Stimulated activated CD4-positive, alpha-beta T cell treated with anti-CD3 and anti-CD28 coated beads, Interleukin-1b, Interleukin-23, amount 100 ng/mL, for 24 hours (primary cell): Measurements from ENCODE around the gene SYT13.
"Not testable (repeated sequence)": the region's sequence is repeated elsewhere in the genome, so short reads cannot be mapped to it uniquely, and the experiment has no call there.

ENCODE experiments used
- DNase-seq, 4 experiments: peaks; one replicate each; pipeline ENCODE4 v3.0.0-alpha.2; 2020; ENCODE audit warnings: low read depth in 4 of 4, low spot score in 1 of 4

SYT13 gene

DNA sequence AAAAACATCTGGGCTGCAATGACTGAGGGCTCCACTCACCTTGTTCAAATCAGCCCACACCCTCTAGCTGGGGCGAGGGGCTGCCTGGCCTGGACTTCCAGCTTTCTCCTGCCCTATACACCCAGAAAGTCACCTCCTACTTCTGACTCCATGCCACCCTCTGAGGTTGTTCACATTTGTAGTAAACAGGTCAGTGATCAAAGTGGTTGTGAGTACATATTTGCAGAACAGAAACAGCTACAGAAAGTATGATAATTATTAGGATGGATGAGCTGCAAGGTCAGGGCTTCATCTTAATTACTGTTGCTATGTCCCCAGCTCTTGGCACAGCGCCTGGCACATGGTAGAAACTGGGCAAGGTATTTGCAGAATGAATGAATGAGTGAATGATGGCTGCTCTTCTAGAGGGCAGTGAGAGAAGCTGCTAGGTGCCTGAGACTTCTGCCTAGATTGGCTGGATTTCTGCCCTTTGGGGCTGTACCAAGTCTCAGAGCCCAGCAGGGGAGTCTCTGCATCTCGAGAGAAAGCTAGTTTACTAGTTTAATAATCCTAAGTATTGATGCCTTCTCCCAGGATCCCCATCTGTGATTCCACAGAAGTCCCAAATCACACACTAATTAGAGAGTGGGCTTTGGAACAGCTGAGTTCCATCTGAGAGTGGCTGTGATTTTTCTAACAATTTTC lies 36.0 kb downstream of the SYT13 start:
- no peak for DNase-seq

DNA sequence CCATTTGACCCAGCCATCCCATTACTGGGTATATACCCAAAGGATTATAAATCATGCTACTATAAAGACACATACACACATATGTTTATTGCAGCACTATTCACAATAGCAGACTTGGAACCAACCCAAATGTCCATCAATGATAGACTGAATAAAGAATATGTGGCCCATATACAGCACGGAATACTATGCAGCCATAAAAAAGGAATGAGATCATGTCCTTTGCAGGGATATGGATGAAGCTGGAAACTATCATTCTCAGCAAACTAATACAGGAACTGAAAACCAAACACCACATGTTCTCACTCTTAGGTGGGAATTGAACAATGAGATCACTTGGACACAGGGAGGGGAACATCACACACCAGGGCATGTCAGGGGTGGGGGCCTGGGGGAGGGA lies 36.8 kb downstream of the SYT13 start:
- DNase-seq, result not testable (repeated sequence)

DNA sequence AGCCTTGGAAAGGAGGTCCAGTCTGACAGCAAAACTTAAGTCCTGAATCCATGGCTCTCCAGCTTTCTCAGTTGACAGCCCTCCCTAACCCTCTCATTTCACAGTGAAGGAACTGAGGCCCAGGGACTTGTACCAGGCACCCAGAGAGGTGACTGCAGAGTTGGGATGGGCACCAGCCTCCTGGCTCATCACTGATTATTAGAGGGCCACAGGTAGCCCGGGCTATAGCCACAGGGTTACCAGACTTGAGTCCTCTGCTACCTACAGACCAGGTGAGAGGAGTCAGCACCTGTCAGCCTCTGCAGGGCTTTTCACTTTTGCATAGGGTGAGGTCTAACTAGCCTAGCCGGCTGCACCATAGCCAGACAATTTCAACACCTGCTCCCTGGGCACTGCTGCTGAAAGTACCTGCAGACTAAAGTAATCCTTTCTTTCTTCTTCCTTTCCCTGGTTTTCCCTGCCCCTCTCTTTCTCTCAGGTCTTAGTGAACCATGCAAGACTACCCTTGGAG lies 37.6 kb downstream of the SYT13 start:
- no peak for DNase-seq

DNA sequence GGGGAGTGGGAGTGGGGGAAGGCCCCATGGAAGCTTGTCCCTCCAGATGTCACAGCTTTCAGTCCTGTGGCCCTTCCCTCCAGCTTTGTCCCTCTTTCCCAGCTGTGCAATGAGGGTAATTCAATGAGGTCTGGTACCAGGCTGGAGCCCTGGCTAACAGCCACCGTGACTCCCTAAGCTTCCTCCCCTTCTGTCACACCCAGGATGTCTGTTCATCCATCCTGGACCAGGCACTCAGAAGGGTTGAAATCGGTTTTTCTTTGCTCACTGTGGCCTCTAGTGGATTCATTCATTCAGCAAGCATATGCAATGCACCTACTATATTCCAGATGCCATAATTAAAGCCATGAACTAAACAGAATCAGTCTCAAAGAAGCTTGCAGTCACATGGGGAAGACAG lies 38.7 kb downstream of the SYT13 start:
- DNase-seq, result no peak

DNA sequence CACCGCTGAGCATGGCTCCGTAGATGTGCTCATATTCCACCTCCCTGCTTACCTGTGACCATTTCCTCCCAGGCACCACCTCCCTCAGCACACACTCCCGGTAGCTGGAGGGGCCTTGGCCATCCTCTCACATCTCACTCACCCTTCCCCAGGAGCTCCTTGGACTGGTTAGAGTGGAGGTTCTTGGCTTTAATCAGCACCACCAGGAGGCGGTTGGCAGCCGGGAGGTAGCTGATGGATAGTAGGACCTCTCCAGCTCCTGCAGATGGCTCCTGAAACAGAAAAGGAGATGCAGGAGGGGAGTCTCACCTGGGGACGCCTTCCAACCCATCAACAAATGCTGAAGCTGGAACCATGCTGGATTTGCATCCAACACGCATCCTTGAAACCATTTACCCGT lies 39.9 kb downstream of the SYT13 start:
- no peak for DNase-seq

DNA sequence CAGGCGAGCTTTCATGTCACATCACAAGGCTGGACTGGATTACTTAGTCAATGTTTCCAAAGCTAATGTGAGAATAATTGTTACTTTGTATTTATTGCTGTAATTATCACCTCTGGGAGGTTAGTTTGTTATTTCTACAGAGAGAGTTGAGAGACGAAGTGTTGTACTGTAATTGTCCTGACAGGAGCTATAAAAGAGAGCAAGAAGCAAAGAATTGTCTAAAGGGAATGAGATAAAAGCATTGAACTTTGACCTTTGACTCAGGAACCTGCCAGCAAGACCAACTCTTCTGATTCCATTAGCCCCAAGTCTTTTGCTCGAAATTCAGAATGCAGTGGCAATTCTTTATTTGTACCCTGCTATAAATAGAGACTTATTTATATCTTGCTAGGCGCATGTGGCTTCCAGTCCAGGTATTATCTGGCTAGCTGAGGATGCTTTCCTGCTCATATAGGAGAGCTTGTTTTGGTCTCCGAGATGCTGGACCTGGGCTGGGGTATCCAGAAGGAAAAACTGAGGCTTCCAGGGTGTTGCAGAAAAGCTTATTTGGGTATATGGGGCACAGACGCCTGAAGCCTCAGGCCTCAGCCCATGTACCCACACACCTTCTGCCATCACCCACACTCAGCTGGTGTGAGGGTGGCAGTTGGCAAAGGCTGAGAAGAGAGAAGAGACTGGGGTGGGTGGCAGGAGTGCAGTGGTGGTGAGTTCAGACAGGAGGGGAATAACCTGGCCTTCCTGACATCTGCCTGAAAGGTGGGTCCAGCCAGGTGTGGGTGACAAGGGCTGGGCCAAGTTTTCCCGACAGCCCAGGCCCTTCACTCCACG lies 40.7 kb downstream of the SYT13 start:
- DNase-seq, result no peak

DNA sequence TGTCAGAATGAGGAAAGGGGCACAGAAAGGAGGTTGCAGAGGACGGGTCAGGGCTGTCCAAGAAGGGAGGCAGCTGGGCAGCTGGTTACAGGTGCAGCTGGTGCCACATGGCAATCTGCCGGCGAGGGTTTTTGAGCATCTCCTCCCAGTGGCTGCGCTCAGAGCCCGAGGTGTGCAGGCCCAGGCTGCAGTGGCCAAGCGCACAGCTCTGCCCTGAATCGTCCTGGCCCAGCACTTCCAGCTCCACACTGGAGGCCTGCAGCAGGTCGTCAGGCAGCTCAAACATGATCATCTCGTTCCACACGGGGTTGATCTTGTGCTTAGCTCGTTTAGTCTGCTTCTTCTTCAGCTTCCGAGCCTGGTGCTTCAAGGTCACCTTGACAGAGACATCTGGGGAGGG lies 42.2 kb downstream of the SYT13 start:
- no peak for DNase-seq

DNA sequence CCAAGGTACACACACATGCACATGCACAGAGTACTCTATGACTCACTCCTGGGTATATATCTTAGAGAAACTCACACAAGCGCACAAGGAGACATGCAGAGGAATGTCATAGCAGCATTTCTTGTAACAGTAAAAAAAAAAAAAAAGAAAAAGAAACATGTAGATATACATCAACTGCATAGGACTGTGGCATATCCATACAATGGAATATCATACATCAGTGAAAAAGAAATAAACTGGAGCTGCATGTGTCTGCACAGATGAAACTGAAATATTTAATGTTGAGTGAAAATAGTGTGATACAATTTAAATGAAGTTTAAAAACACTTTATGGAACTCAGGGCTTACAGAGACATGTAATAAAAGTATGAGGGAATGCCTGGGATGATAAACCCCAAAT lies 46.4 kb downstream of the SYT13 start:
- DNase-seq, result no peak

DNA sequence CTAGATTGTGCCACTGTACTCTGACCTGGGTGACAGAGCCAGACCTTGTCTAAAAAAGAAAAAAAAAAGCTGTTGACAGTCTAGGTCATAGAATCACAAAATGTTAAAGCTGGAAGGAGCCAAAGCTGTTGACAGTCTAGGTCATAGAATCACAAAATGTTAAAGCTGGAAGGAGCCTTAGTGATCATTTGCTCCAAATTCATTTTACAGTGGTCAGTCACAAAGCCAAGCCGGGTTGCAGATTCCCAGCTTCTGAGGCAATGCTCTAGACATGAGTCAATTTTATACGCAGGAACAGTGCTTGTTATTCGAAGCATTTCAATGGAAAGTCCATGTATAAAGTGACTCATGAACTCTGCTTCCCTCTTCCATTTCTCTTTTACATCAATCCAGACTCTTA lies 47.4 kb downstream of the SYT13 start:
- DNase-seq, result no peak

GRCh38 chr11:45237711-45238315 lies 48.3 kb downstream of the SYT13 start:
- no peak for DNase-seq

DNA sequence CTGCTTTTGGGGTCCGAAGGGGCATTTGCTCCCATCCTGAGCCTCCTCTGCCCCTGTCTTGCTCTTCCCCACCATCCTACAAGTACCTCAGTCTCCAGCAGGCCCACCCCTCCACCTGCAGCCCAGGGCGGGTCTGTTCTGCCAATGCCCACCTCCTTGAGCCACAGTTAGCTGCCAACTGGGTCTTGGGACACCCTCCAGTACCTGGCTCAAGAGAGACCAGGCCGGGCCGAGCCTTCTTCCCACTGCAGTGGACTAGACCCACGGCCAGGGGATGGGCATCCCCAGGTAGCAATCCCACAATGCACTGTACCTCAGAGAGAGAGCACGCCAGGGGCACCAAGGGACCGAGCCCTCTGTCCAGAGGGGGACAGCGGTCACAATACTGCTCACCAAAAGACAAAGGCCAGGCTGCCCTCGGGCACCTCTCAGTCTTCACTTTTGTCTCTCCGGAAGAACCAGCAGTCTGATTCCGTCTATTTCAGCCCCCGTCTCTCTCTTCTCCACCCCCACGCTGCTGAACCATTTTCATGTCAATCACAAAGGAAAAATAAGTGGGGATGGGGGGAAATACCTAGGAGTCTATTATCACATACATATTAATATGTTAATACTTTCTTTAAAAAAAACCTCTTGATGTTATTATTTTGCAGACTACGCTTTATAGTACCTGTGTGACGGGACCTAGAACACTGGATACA lies 51.7 kb downstream of the SYT13 start:
- no peak for DNase-seq

- no peak for DNase-seq
Measured at GRCh38 chr11:45233804-45234170, 52.4 kb downstream of the SYT13 start.

GRCh38 chr11:45233121-45233803 lies 52.9 kb downstream of the SYT13 start:
- DNase-seq, result peak; percentile 12 to 54 (median 44)

GRCh38 chr11:45232341-45233080 lies 53.6 kb downstream of the SYT13 start:
- DNase-seq, result no peak

- no peak for DNase-seq
Measured at GRCh38 chr11:45229401-45230020, 56.6 kb downstream of the SYT13 start.

- no peak for DNase-seq
Measured at GRCh38 chr11:45227836-45228235, 58.3 kb downstream of the SYT13 start.

DNA sequence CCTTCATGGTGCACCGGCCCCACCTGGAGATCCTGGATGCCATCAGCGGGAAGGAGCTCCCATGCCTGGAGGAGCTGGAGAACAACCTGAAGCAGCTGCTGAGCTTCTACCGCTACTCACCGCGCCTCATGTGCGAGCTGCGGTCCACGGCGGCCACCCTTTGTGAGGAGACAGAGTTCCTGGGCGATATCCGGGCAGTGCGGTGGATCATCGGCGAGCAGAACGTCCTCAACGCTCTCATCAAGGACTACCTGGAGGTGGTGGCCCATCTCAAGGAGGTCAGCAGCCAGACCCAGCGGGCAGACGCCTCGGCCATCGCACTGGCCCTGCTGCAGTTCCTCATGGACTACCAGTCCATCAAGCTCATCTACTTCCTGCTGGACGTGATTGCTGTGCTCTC lies 59.2 kb downstream of the SYT13 start:
- DNase-seq, result no peak

DNA sequence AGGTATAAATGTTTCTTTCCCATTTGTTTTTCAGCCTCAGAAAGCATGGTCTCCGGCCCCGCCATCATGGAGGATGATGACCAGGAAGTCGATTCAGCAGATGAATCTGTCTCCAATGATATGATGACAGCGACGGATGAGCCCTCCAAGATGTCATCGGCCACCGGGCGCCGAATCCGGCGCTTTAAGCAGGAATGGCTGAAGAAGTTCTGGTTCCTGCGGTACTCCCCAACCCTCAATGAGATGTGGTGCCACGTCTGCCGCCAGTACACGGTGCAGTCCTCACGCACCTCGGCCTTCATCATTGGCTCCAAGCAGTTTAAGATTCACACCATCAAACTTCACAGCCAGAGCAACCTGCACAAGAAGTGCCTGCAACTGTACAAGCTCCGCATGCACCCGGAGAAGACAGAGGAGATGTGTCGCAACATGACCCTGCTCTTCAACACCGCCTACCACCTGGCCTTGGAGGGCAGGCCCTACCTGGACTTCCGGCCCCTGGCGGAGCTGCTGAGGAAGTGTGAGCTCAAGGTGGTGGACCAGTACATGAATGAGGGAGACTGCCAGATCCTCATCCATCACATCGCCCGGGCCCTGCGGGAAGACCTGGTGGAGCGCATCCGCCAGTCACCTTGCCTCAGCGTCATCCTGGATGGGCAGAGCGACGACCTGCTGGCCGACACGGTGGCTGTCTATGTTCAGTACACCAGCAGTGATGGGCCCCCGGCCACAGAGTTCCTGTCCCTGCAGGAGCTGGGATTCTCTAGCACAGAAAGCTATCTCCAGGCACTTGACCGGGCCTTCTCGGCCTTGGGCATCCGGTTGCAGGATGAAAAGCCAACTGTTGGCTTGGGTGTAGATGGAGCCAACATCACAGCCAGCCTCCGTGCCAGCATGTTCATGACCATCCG lies 59.9 kb downstream of the SYT13 start:
- DNase-seq, result no peak

DNA sequence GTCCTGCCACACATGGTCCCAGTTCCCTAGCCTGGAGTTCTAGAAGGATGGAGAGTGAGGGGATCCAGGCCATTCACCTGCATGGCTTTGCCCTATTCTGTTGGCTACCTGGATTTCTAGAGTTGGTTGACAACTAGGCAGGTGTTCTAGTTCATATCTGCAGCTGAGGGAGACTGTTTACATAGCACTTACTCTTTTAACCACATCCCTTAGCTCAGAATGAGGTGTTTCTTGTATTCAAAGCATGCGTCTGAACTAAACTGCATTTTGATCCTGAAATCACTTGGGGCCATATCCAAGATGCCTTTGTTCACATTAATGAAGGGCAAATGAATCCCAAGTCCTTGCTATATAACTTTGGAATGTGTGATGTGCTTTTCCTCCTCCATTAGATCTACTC lies 60.9 kb downstream of the SYT13 start:
- no peak for DNase-seq
